AG04449 (cell line): ENCODE results near the gene ABCC11.

Experiments used
- CTCF ChIA-PET: fragments of 350-600 bp; formaldehyde crosslinking; extraction: SDS; loops from one replicate; lab custom pipeline; 2021; ENCODE audit warnings: antibody characterized with exemption; lab: Yijun Ruan, JAX
- POLR2A ChIA-PET: fragments of 400-600, 350-600 bp; formaldehyde crosslinking; extraction: SDS; loops from one replicate; lab custom pipeline; 2020; ENCODE audit warnings: antibody characterized with exemption, inconsistent platforms; lab: Yijun Ruan, JAX
- DNase-seq: peaks from one replicate; pipeline ENCODE4 v3.0.0-alpha.2; 2010; ENCODE audit warnings: low read depth, low spot score
- H3K4me3 ChIP-seq: 2 replicates; pipeline ENCODE4 v1.5.1; 2011; ENCODE audit warnings: low read depth, mild to moderate bottlenecking, control low read depth, low read length
- TF ChIP-seq, protein P1 (sequence below): IDR thresholded peaks from one replicate; pipeline ENCODE4 v1.5.1; 2011; ENCODE audit warnings: mild to moderate bottlenecking, moderate library complexity, low read length, control low read depth, inconsistent platforms; ENCODE audit not compliant: insufficient read depth; ENCODE audit errors: missing control alignments

The ABCC11 gene

DNA sequence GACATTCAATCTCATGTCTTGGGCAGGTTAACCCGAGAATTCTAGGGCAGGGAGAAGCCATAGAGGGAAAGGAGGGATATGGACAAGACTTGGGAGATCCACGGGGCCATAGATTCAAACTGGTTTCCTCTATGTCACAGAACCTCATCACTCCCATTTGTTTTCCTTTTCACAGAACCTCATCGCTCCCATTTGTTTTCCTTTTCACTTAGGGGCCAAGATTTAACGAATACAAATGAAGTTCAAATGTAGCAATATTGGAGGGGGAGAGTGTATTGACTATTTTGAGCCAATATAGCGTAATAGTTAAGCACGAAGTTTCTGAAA is 42.6 kb downstream of the ABCC11 start:
- CTCF ChIA-PET = no interaction called here
- DNase-seq = no peak
- POLR2A ChIA-PET = no interaction called here
- TF ChIP-seq, protein P1, sequence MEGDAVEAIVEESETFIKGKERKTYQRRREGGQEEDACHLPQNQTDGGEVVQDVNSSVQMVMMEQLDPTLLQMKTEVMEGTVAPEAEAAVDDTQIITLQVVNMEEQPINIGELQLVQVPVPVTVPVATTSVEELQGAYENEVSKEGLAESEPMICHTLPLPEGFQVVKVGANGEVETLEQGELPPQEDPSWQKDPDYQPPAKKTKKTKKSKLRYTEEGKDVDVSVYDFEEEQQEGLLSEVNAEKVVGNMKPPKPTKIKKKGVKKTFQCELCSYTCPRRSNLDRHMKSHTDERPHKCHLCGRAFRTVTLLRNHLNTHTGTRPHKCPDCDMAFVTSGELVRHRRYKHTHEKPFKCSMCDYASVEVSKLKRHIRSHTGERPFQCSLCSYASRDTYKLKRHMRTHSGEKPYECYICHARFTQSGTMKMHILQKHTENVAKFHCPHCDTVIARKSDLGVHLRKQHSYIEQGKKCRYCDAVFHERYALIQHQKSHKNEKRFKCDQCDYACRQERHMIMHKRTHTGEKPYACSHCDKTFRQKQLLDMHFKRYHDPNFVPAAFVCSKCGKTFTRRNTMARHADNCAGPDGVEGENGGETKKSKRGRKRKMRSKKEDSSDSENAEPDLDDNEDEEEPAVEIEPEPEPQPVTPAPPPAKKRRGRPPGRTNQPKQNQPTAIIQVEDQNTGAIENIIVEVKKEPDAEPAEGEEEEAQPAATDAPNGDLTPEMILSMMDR = no peak
- no peak overlapping the region for H3K4me3 ChIP-seq

DNA sequence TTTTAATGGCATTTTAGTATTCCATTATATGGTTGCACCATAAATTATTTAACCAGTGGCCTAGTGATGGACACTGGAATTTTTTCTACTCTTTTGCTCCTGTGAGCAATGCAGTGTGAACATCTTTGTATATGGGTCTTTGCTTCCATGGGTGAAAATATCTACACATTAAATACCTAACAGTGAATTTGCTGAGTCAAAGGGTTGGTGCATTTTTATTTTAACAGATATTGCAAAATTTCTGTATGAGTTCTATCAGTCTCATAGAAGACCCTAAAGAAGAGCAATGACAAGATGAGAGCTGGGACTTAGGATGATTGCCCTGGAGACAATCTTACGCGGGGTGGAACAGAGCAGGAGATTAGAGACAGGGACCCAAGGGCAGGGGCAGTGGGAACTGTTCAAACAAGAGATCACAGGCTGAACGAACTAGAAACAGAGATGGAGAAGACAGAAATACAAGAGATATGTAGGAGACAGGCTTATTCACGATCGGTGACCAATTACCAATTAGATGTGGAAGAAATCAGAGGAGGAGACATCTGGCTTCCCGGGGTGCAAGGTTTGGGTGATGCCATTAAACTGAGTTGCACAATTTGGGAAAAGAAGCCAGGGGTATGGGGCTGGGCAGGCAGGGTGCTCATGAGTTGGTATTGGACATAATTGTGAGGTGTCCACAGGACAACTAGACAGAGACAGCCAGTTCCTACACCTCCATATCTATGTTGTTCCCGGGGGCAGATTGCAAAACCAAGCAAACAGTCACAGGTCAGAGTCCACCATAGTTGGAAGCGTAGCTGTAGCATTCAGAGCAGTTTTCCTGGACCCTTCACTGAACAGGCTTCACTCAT is 43.1 kb downstream of the ABCC11 start:
- DNase-seq = no peak
- CTCF ChIA-PET = no interaction called here
- POLR2A ChIA-PET = no interaction called here
- TF ChIP-seq, protein P1 = no peak
- no peak overlapping the region for H3K4me3 ChIP-seq

DNA sequence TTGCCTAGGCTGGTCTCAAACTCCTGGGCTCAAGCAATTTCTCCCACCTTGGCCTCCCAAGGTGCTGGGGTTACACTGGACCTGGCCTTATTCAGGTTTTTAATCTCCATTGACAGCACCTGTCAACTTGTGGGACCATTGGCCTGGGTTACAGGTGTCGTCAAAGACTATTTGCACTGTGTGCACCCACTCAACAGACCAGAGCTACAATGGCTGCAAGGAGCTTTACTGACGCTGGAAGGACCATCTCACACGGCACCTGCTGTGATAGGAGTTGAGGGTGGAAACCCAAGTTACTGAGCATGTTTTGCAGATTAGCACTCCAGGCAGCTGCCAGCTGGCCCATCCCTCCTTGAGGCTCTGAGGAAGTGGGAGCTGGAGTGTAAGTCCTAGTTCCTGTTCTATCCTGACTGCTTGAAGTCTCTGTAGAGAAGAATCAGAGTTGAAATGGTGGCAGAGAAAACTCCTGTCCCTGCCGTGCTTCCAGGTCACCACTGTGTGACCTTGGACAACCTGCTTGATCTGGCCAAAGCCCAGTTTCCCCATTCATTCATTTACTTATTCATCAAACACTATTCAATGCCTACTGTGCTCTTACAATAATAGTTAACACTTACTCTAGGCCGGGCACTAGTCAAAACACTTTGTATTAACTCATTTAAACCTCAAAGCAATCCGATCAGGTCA is 45.7 kb downstream of the ABCC11 start:
- no peak overlapping the region for H3K4me3 ChIP-seq
- CTCF ChIA-PET = interaction anchor here (0.9 kb wide), 1 partner anchor 429 kb away, joined by 3 read pairs; no protein-coding TSS in a partner anchor
- TF ChIP-seq, protein P1 = no peak
- POLR2A ChIA-PET = no interaction called here
- DNase-seq = no peak

DNA sequence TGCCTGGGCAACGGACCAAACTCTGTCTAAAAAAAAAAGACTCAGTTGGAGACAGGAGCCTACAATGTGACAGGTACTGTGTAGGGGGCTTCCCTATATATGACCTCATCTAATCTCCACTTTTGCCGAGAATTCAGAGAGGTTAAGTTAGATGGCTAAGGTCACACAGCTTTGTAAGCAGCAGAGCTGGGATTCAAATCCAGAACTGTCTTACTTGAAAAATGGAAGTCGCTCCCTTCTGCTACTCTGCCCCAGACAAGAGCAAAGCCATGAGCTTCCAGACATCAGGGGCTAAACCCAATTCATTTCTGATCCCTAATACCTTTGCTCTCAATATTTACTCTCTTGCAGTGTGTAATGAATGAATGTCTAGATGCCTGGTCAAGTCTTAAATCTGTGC is 50.0 kb downstream of the ABCC11 start:
- CTCF ChIA-PET = no interaction called here
- DNase-seq = no peak
- TF ChIP-seq, protein P1 = no peak
- POLR2A ChIA-PET = no interaction called here
- H3K4me3 ChIP-seq = no peak overlapping the region

DNA sequence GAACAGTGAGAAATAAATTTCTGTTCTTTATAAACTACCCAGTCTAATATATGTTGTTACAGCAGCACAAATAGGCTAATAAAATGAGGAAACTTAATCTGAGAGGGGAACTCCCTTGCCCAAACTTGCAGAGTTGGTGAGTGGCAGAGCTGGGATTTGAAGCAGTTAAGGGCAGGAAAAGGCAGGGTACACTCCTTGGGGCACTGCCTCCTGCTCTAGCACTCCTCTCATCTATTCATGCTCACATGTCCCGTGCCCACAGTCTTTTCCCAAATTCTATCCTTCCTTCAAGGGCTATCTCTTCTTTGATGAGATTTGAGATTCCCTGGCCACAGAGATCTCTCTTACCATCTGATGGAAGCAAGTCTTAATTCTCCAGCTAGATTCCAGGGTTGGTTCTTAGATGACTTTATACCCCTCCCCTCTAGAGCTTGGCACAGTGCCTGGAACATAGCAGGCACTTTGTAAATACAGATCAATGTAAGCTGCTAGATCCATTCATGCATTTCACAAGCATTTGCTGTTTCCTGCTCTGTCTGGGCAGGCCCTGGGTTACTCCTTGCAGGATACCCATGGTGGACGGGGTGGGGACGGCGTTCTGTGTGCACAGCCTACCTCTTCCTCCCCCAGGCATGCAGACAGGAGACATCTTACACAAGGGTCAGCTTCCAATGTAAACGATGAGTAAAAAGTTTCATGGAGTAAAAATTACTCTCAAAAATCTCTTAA is 52.3 kb downstream of the ABCC11 start:
- H3K4me3 ChIP-seq = no peak overlapping the region
- ChIA-PET CTCF (interaction anchor here (0.8 to 0.9 kb wide), 2 partner anchors 435 to 1245 kb away, joined by 3 read pairs; no protein-coding TSS in a partner anchor), POLR2A (no interaction called here)
- DNase-seq = peak; percentile 5
- TF ChIP-seq, protein P1 = no peak

DNA sequence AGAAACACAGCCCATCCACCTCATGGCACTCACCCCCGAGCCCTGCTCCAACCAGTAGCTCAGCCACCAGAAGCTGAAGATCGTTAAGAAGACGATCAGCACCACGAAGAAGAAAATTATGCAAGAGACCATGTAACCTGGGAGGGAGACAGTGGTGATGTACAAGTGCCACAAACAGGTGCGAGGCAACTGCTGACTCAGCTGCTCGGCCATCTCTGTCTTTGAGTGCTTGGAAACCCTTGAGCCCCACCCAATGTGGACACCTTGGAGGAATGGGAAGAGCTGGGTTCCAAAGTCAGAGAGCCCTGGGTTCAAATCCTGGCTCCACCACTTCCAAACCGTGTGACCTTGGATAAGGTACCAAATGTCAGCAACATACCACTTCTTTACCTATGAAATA is 53.5 kb downstream of the ABCC11 start:
- TF ChIP-seq, protein P1 = no peak
- no peak overlapping the region for H3K4me3 ChIP-seq
- ChIA-PET CTCF (no interaction called here), POLR2A (no interaction called here)
- DNase-seq = no peak
